ENCODE data around the gene TRIM8. TPM values are rescaled to one million over a fixed set of nuclear protein-coding genes. Genes with fewer than 3 reads are reported as not detected.

TRIM8 gene
- total and polyA plus RNA-seq, 2 experiments from 2014 or later, result 37.5 to 108 TPM

DNA sequence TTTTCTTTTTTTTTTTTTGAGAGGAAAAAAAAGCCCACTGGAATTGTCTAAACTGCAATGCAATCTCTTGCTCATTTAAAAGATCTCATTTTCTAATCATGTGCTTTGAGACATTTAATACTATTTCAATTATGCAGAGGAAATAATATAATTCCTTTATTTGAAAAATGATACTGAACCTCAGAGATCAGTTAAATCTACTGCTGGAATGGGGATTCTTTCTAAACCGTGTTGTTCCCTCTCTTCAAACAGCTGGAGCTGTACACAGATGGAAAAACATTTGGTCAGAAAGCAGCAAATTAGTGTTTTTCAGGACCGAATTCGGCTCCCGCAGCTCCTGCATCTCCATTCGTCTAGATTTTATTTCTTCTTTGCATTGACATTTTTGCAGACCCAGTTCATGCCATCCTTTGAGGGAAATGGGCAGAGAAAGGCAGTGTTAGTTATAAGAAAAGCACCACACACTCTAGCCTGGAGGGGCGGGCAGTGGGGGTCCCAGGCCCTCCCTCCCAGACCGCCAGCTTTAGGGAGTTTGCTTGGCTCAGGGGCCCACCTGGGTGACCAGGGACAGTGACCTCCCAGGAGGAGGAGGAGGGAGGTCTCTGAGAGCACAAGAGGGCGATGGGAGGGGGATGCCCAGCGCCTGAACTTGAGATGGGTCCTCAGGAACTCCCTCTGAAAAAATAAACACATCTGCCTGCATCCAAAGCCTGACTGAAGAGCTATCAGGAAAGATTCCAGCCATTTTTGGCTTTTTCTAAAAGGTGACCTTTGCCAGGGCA, 32.4 kb downstream of the TRIM8 start:
- 79 to 85% methylated on average over 8 to 9 of the region's 9 CpGs for WGBS, 2 experiments (ENCODE audit: low coverage in 1 of 2, low lambda C conversion rate in 2 of 2, missing lambda C conversion rate in 2 of 2)
- Histone ChIP-seq H3K9me2 (ENCODE audit: insufficient read depth) (no peaks in the 10 kb centered on the region), H3K79me2 (ENCODE audit: insufficient read depth) (no peaks in the 10 kb centered on the region), H3K27me3 (replicated peaks; ENCODE audit: insufficient read depth) (no peaks in the 10 kb centered on the region), H3K4me3 (no peak overlapping the region), H2AFZ (no peak overlapping the region), H4K20me1 (ENCODE audit: insufficient read depth) (no peaks in the 10 kb centered on the region), H3K4me2 (ENCODE audit: unreplicated experiment) (peak overlapping the region; percentile 4), H3K9ac (peak overlapping the region; percentile 21; the same call in 1 of the 2 replicates), H3F3A (ENCODE audit: insufficient read depth) (0 out of 2 replicates have a peak, but pooled peaks cover 5% of the 10 kb centered on the region), H3K36me3 (ENCODE audit: low read depth) (no peaks in the 10 kb centered on the region), H3K27ac (peak overlapping the region; percentile 49; the same call in 1 of the 2 replicates), H3K9me3 (ENCODE audit: low read depth) (no peaks in the 10 kb centered on the region), H3K4me1 (ENCODE audit: insufficient read depth) (peaks cover 32% of the 10 kb centered on the region)
- DNase-seq, result no peak
- in situ Hi-C loops (cut with MboI), result no loop called here
- no peak for TF ChIP-seq EZH2 (IDR thresholded peaks at IDR 0.05; ENCODE audit: insufficient read depth, poor library complexity, severe bottlenecking)
- no peak for TF ChIP-seq EZH2phosphoT487 (IDR thresholded peaks at IDR 0.05; ENCODE audit: insufficient read depth, low read depth)

DNA sequence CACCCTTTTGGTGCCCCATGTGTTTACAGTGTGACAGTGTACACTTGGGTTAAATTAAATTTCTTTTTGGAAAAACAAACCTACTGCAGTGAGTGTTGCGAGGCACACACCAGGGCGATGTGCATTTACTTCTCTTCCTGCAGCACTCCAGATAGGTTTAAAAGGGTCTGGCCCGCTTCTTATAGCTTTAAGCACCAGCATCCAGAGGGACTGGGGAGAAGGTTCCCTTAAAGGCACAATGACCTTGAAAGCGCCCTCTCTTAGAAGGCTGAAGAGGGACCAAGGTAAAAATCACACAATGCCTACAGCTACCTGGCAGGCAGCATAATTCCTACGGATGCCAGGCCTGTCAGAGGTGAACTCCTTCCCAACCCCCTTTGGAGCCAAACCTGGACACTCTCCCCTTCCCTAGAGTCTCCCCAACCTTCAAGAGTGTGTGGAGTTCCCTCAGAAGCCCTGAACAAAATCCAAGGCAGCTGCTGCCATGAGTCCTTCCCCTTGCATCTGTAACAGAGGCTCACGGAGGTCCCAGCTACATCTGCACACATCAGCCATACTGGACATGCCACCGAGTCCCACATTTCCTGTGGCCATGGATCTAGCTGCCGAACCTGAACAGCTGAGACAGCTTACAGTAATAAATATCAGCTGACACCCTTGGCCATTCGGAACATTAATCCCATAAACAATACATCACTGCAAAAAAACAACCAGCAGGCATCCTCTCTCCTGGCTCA, 33.2 kb downstream of the TRIM8 start:
- Histone ChIP-seq H3K79me2 (ENCODE audit: insufficient read depth) (no peaks in the 10 kb centered on the region), H3K9me2 (ENCODE audit: insufficient read depth) (no peaks in the 10 kb centered on the region), H3K4me2 (ENCODE audit: unreplicated experiment) (no peak overlapping the region), H3K4me3 (no peak overlapping the region), H3K9me3 (ENCODE audit: low read depth) (no peaks in the 10 kb centered on the region), H3K27ac (no peak overlapping the region), H2AFZ (no peak overlapping the region), H3F3A (ENCODE audit: insufficient read depth) (0 out of 2 replicates have a peak, but pooled peaks cover 5% of the 10 kb centered on the region), H3K36me3 (ENCODE audit: low read depth) (no peaks in the 10 kb centered on the region), H3K9ac (no peak overlapping the region), H3K4me1 (ENCODE audit: insufficient read depth) (peaks cover 32% of the 10 kb centered on the region), H4K20me1 (ENCODE audit: insufficient read depth) (no peaks in the 10 kb centered on the region), H3K27me3 (replicated peaks; ENCODE audit: insufficient read depth) (no peaks in the 10 kb centered on the region)
- no peak for DNase-seq
- in situ Hi-C loops (cut with MboI), result no loop called here
- no peak for TF ChIP-seq EZH2phosphoT487 (IDR thresholded peaks at IDR 0.05; ENCODE audit: insufficient read depth, low read depth)
- TF ChIP-seq EZH2 (IDR thresholded peaks at IDR 0.05; ENCODE audit: insufficient read depth, poor library complexity, severe bottlenecking), result no peak
- 83 to 84% methylated on average over 9 of the region's 9 CpGs for WGBS, 2 experiments (ENCODE audit: low coverage in 1 of 2, low lambda C conversion rate in 2 of 2, missing lambda C conversion rate in 2 of 2)

DNA sequence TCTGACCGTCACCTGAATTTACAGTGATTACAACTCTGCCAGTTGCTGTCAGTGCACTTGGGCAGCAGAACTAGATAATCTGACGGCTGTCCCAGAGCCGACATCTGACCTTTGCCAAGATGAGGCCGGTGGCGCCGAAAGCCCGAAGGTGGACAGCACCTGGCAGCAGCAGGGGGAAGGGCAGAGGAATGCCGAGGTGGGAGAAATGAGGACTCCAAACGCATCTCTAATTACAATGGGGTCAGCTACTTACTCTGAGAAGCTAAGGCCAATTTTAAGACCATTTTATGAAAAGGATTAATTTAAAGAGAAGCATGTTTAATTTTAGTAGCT, 33.8 kb downstream of the TRIM8 start:
- H3K4me1 ChIP-seq (ENCODE audit: insufficient read depth), result peaks cover 32% of the 10 kb centered on the region
- H3K79me2 ChIP-seq (ENCODE audit: insufficient read depth), result no peaks in the 10 kb centered on the region
- H3F3A ChIP-seq (ENCODE audit: insufficient read depth), result 0 out of 2 replicates have a peak, but pooled peaks cover 5% of the 10 kb centered on the region
- H3K9ac ChIP-seq, result no peak overlapping the region
- no peak overlapping the region for H3K4me3 ChIP-seq
- H3K27me3 ChIP-seq (replicated peaks; ENCODE audit: insufficient read depth), result no peaks in the 10 kb centered on the region
- H2AFZ ChIP-seq, result no peak overlapping the region
- in situ Hi-C loops (cut with MboI), result no loop called here
- no peaks in the 10 kb centered on the region for H3K9me3 ChIP-seq (ENCODE audit: low read depth)
- H4K20me1 ChIP-seq (ENCODE audit: insufficient read depth), result no peaks in the 10 kb centered on the region
- no peaks in the 10 kb centered on the region for H3K36me3 ChIP-seq (ENCODE audit: low read depth)
- no peak overlapping the region for H3K4me2 ChIP-seq (ENCODE audit: unreplicated experiment)
- DNase-seq, result no peak
- H3K9me2 ChIP-seq (ENCODE audit: insufficient read depth), result no peaks in the 10 kb centered on the region
- 88 to 95% methylated on average over 9 of the region's 9 CpGs for WGBS, 2 experiments (ENCODE audit: low coverage in 1 of 2, low lambda C conversion rate in 2 of 2, missing lambda C conversion rate in 2 of 2)
- no peak for TF ChIP-seq EZH2phosphoT487 (IDR thresholded peaks at IDR 0.05; ENCODE audit: insufficient read depth, low read depth)
- no peak for TF ChIP-seq EZH2 (IDR thresholded peaks at IDR 0.05; ENCODE audit: insufficient read depth, poor library complexity, severe bottlenecking)
- H3K27ac ChIP-seq, result no peak overlapping the region

DNA sequence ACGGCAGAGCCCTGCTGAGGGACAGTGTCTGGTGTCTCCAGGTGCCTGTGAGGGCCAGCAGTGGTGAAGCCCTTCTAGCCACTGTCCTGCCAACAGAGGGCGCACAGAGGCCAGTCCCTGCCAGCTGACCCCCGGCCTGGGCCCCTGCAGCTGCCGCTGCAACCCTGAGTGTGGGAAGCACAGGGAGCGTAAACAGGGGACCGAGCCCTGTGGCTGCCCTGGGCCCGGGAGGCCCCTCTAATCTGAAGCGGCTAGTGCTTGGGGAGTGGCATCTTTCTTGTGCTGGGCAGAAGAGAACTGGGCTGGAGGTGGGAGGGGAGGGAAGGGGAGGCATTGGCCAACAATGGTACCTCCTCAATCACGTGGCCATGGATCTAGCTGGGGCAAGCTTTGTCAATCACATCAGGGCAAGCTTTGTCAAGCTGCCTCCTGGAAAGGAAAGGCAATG, 34.6 kb downstream of the TRIM8 start:
- H3K4me2 ChIP-seq (ENCODE audit: unreplicated experiment), result no peak overlapping the region
- no peaks in the 10 kb centered on the region for H3K27me3 ChIP-seq (replicated peaks; ENCODE audit: insufficient read depth)
- no peak overlapping the region for H2AFZ ChIP-seq
- no peak overlapping the region for H3K27ac ChIP-seq
- 65 to 66% methylated on average over 9 of the region's 9 CpGs for WGBS, 2 experiments (ENCODE audit: low coverage in 1 of 2, low lambda C conversion rate in 2 of 2, missing lambda C conversion rate in 2 of 2)
- DNase-seq, result peak; percentile 48
- TF ChIP-seq EZH2phosphoT487 (IDR thresholded peaks at IDR 0.05; ENCODE audit: insufficient read depth, low read depth), result no peak
- TF ChIP-seq EZH2 (IDR thresholded peaks at IDR 0.05; ENCODE audit: insufficient read depth, poor library complexity, severe bottlenecking), result no peak
- in situ Hi-C loops (cut with MboI), result no loop called here
- no peaks in the 10 kb centered on the region for H3K9me2 ChIP-seq (ENCODE audit: insufficient read depth)
- no peaks in the 10 kb centered on the region for H3K9me3 ChIP-seq (ENCODE audit: low read depth)
- no peak overlapping the region for H3K4me3 ChIP-seq
- H3K79me2 ChIP-seq (ENCODE audit: insufficient read depth), result no peaks in the 10 kb centered on the region
- H4K20me1 ChIP-seq (ENCODE audit: insufficient read depth), result no peaks in the 10 kb centered on the region
- no peaks in the 10 kb centered on the region for H3K36me3 ChIP-seq (ENCODE audit: low read depth)
- H3K4me1 ChIP-seq (ENCODE audit: insufficient read depth), result peaks cover 25% of the 10 kb centered on the region
- 0 out of 2 replicates have a peak, but pooled peaks cover under 1% of the 10 kb centered on the region for H3F3A ChIP-seq (ENCODE audit: insufficient read depth)
- no peak overlapping the region for H3K9ac ChIP-seq

Data from GM23248 (cell line).